Measurements from ENCODE around the gene ASPM.

ASPM gene

GRCh38 chr1:197073978-197074377 is 72.5 kb downstream of the ASPM start:
- TF ChIP-seq, protein P1, sequence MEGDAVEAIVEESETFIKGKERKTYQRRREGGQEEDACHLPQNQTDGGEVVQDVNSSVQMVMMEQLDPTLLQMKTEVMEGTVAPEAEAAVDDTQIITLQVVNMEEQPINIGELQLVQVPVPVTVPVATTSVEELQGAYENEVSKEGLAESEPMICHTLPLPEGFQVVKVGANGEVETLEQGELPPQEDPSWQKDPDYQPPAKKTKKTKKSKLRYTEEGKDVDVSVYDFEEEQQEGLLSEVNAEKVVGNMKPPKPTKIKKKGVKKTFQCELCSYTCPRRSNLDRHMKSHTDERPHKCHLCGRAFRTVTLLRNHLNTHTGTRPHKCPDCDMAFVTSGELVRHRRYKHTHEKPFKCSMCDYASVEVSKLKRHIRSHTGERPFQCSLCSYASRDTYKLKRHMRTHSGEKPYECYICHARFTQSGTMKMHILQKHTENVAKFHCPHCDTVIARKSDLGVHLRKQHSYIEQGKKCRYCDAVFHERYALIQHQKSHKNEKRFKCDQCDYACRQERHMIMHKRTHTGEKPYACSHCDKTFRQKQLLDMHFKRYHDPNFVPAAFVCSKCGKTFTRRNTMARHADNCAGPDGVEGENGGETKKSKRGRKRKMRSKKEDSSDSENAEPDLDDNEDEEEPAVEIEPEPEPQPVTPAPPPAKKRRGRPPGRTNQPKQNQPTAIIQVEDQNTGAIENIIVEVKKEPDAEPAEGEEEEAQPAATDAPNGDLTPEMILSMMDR (IDR thresholded peaks at IDR 0.05; ENCODE audit: insufficient read depth, low read depth, low read length, missing control alignments) = no peak
- no peak overlapping the region for H3K4me3 ChIP-seq (ENCODE audit: low read length)
- DNase-seq (ENCODE audit: low read depth) = no peak

DNA sequence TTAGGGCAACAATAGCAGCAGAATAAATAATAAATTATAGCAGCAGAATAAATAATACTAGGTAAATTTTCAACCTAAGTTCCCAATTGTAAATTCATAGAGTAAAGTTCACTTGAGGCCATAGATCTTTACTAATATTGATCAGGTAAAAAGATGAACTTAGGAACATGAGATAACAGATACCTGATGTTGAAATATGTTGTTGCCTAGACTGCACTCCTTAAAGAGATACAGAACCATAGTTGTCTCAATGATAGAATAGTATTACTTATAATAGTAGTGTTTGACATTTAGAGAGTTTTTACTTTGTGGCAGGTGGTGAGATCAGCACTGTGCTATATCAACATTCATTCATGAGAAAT is 79.0 kb downstream of the ASPM start:
- TF ChIP-seq, protein P1 (IDR thresholded peaks at IDR 0.05; ENCODE audit: insufficient read depth, low read depth, low read length, missing control alignments) = no peak
- H3K4me3 ChIP-seq (ENCODE audit: low read length) = no peak overlapping the region
- no peak for DNase-seq (ENCODE audit: low read depth)

- H3K4me3 ChIP-seq (ENCODE audit: low read length) = no peak within 1 kb of the TSS
- TF ChIP-seq, protein P1 (IDR thresholded peaks at IDR 0.05; ENCODE audit: insufficient read depth, low read depth, low read length, missing control alignments) = no peak
- DNase-seq (ENCODE audit: low read depth) = no peak
Observed at GRCh38 chr1:197066719-197067456, 79.6 kb downstream of the ASPM start, which contains the start of gene F13B. Gene F13B, minus strand, starts transcription at chr1:197067260. Its CDS starts 37 bp downstream, at chr1:197067223.

GRCh38 chr1:197066277-197066676 is 80.2 kb downstream of the ASPM start:
- no peak for DNase-seq (ENCODE audit: low read depth)
- TF ChIP-seq, protein P1 (IDR thresholded peaks at IDR 0.05; ENCODE audit: insufficient read depth, low read depth, low read length, missing control alignments) = no peak
- H3K4me3 ChIP-seq (ENCODE audit: low read length) = no peak overlapping the region

DNA sequence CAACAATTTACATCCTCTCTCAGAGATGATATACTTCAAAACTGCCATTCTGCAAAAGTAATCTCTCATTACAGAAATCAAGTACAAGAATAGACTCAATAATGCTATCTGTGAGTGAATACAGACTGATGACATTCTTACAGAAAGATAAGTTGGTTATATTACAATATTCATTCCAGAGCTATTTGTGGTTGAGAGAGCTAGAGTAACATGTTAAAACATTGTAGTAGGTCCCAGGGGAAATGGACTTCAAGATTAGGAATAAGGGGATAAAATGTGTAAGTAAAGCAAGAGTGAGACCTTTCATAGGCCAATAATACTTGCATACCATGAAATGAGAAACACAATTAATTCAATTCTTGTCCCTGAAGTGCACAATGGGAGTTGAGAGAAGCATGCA is 80.9 kb downstream of the ASPM start:
- TF ChIP-seq, protein P1 (IDR thresholded peaks at IDR 0.05; ENCODE audit: insufficient read depth, low read depth, low read length, missing control alignments) = no peak
- no peak overlapping the region for H3K4me3 ChIP-seq (ENCODE audit: low read length)
- DNase-seq (ENCODE audit: low read depth) = no peak

DNA sequence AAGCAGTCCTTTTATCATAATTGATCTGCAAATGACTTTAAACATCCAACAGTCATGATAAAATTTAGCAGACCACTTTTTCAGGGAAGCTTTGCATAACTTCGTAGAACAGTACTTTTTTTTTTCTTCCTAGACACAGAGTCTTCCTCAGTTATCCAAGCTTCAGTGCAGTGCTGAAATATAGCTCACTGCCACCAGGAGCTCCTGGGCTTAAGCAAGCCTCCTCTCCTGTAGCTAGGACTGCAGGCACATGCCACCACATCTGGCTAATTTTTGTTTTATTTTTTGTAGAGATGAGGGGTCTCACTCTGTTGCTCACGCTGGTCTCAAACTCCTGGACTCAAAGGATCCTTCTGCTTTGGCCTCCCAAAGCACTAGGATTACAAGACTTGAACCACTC is 83.3 kb downstream of the ASPM start:
- H3K4me3 ChIP-seq (ENCODE audit: low read length) = no peak overlapping the region
- DNase-seq (ENCODE audit: low read depth) = no peak
- TF ChIP-seq, protein P1 (IDR thresholded peaks at IDR 0.05; ENCODE audit: insufficient read depth, low read depth, low read length, missing control alignments) = peak; percentile 7

DNA sequence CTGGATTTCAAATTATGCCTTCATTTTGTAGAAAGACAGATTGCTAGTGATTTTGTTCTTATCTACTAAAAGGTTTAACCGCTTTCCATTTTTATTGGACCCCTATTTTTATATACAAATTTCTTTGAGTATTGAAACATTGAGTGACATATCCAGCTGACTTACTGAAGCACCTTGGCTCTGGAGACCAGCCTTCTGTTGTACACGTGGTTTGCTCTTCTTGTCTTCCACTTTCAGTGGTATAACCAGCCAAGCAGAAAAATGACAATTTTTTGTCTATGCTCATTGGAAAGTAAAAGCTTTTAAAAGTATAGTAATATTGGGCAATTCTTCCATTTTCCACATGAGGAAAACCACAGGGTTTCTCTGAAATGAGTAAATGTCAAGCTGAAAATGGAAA is 83.8 kb downstream of the ASPM start:
- TF ChIP-seq, protein P1 (IDR thresholded peaks at IDR 0.05; ENCODE audit: insufficient read depth, low read depth, low read length, missing control alignments) = no peak
- no peak overlapping the region for H3K4me3 ChIP-seq (ENCODE audit: low read length)

More for the DNA sequence above, 83.8 kb downstream of the ASPM start:
- no peak for DNase-seq (ENCODE audit: low read depth)
